Panc1 (cell line): ENCODE data around the gene SLC12A5. TPM values are rescaled to one million over a fixed set of nuclear protein-coding genes. Genes with fewer than 3 reads are reported as not detected.

ENCODE experiments used
- ATAC-seq: fragments of 200-7000 bp; cut with Tn5 transposase; 2 replicates; pipeline ENCODE4 v1.9.1; 2020; ENCODE audit warnings: mild to moderate bottlenecking, moderate library complexity
- BruUV-seq: library from RNA; stranded (reverse); fragments of 400-500 nt; replicated peaks from 2 replicates; lab custom pipeline; 2021; lab: Mats Ljungman, UMichigan
- CTCF ChIA-PET: fragments of 300-600 bp; sonication (Branson Sonifier 250); formaldehyde crosslinking; loops from one replicate; lab custom pipeline; 2022; ENCODE audit warnings: antibody characterized with exemption; lab: Charles Lee
- POLR2A ChIA-PET: fragments of 300-600 bp; sonication (Branson Sonifier 250); formaldehyde crosslinking; loops from one replicate; lab custom pipeline; 2022; ENCODE audit warnings: antibody characterized with exemption; lab: Charles Lee
- DNase-seq: peaks from one replicate; pipeline ENCODE4 v3.0.0-alpha.2; 2010; ENCODE audit warnings: low read depth, low spot score
- H3K27ac ChIP-seq: 2 replicates; pipeline ENCODE4 v1.5.1; 2011; ENCODE audit warnings: mild to moderate bottlenecking, low read length, inconsistent platforms
- H3K27me3 ChIP-seq: fragments of 200-500 bp; sonication (Bioruptor generic); 2 replicates; pipeline ENCODE4 v1.6.0; 2014; ENCODE audit warnings: low read length, inconsistent platforms; ENCODE audit not compliant: control insufficient read depth, insufficient read depth
- H3K36me3 ChIP-seq: fragments of 200-500 bp; sonication (Bioruptor generic); 2 replicates; pipeline ENCODE4 v1.5.1; 2014; ENCODE audit warnings: inconsistent platforms, mild to moderate bottlenecking, low read length, moderate library complexity; ENCODE audit not compliant: control insufficient read depth, insufficient read depth
- H3K4me1 ChIP-seq: 2 replicates; pipeline ENCODE4 v1.5.1; 2011; ENCODE audit warnings: inconsistent platforms, mild to moderate bottlenecking, low read length, moderate library complexity; ENCODE audit not compliant: control insufficient read depth, insufficient read depth
- H3K4me3 ChIP-seq, 2 experiments: 2 replicates each; pipeline ENCODE4 v1.5.1; 2011 to 2012; ENCODE audit warnings: low read depth in 2 of 2, low read length in 2 of 2, mild to moderate bottlenecking in 2 of 2, inconsistent platforms in 1 of 2, moderate library complexity in 1 of 2
- H3K9me3 ChIP-seq: fragments of 200-500 bp; sonication (Bioruptor generic); 2 replicates; pipeline ENCODE4 v1.5.1; 2014; ENCODE audit warnings: low read depth, mild to moderate bottlenecking, inconsistent platforms, low read length, moderate library complexity; ENCODE audit not compliant: control insufficient read depth, insufficient read depth
- CTCF ChIP-seq: fragments of 450-650 bp; IDR thresholded peaks from 2 replicates; pipeline ENCODE4 v1.5.1; 2017; ENCODE audit warnings: mild to moderate bottlenecking
- POLR2AphosphoS5 ChIP-seq: IDR thresholded peaks from 2 replicates; pipeline ENCODE4 v1.6.1; 2012; ENCODE audit warnings: mild to moderate bottlenecking, low read depth, low read length, moderate library complexity
- REST ChIP-seq, 2 experiments: IDR thresholded peaks; 2 replicates each; pipeline ENCODE4 v1.6.1; 2011 to 2012; ENCODE audit warnings: low read depth in 2 of 2, control low read depth in 1 of 2, low read length in 1 of 2, mild to moderate bottlenecking in 1 of 2, moderate library complexity in 1 of 2; ENCODE audit not compliant: insufficient read depth in 1 of 2
- SIN3A ChIP-seq: IDR thresholded peaks from 2 replicates; pipeline ENCODE4 v1.6.1; 2012; ENCODE audit warnings: low read depth, mild to moderate bottlenecking, low read length, moderate library complexity, borderline replicate concordance; ENCODE audit not compliant: insufficient read depth
- TCF7L2 ChIP-seq: IDR thresholded peaks from 2 replicates; pipeline ENCODE4 v1.6.1; 2011; ENCODE audit warnings: mild to moderate bottlenecking, low read depth, low read length, inconsistent platforms
- in situ Hi-C: cut with HindIII; loops from 2 replicates; pipeline ENCODE4 v1.10.0; 2016; ENCODE audit warnings: low sequenced_read_pairs, low pct_unique_long_range_greater_than_20kb
- intact Hi-C: fragments of 100-400 bp; cut with micrococcal nuclease; formaldehyde crosslinking; loops from one replicate; pipeline ENCODE4 v1.10.0; 2022; ENCODE audit not compliant: unreplicated experiment
- total RNA-seq: library from RNA; stranded (reverse); gene quantifications from one replicate; pipeline ENCODE4 v1.2.1, GENCODE V29; 2021; ENCODE audit not compliant: unreplicated experiment

The SLC12A5 gene
- total RNA-seq, 1 experiment from 2014 or later = 11.8 TPM

GRCh38 chr20:46060975-46061374 is 32.0 kb downstream of the SLC12A5 start:
- ChIA-PET CTCF (no interaction called here), POLR2A (interaction anchor here (0.6 kb wide), 1 partner anchor 16 kb away, joined by 4 read pairs; no protein-coding TSS in a partner anchor)
- Histone ChIP-seq H3K27me3 (no peaks in the 10 kb centered on the region), H3K9me3 (no peaks in the 10 kb centered on the region), H3K4me1 (no peaks in the 10 kb centered on the region), H3K4me3 (no peak overlapping the region), H3K36me3 (peaks cover 17% of the 10 kb centered on the region; the same call in 1 of the 2 replicates), H3K27ac (no peak overlapping the region)
- no TSS peak for BruUV-seq
- in situ Hi-C loops (no loop called here), intact Hi-C loops (no loop called here)
- no peak for TF ChIP-seq TCF7L2
- no peak for TF ChIP-seq POLR2AphosphoS5
- no peak for TF ChIP-seq SIN3A
- no peak for TF ChIP-seq CTCF
- TF ChIP-seq REST (IDR thresholded peaks at IDR 0.05; ENCODE audit: insufficient read depth in 1 of 2, low read depth in 2 of 2, low read length in 1 of 2) = no peak
- ATAC-seq = no peak
- no peak for DNase-seq

- no peaks in the 10 kb centered on the region for H3K9me3 ChIP-seq
- peaks cover 20% of the 10 kb centered on the region; the same call in 1 of the 2 replicates for H3K36me3 ChIP-seq
- DNase-seq (no peak), ATAC-seq (no peak)
- intact Hi-C loops (no loop called here), in situ Hi-C loops (no loop called here)
- no peaks in the 10 kb centered on the region for H3K27me3 ChIP-seq
- TF ChIP-seq CTCF = no peak
- no peak for TF ChIP-seq POLR2AphosphoS5
- no peak for TF ChIP-seq REST (IDR thresholded peaks at IDR 0.05; ENCODE audit: insufficient read depth in 1 of 2, low read depth in 2 of 2, low read length in 1 of 2)
- no peak for TF ChIP-seq TCF7L2
- no peak for TF ChIP-seq SIN3A
- no peak overlapping the region for H3K4me3 ChIP-seq
- no peak overlapping the region for H3K27ac ChIP-seq
- ChIA-PET POLR2A (no interaction called here), CTCF (no interaction called here)
- BruUV-seq = no TSS peak
- no peaks in the 10 kb centered on the region for H3K4me1 ChIP-seq
These were observed 33.1 kb downstream of the SLC12A5 start for GRCh38 chr20:46062151-46062550.
